ENCODE measurements around the gene INCA1. TPM values are rescaled to one million over a fixed set of nuclear protein-coding genes. Genes with fewer than 3 reads are reported as not detected.

The INCA1 gene
- total and polyA plus RNA-seq, 3 donors from 2014 or later, result 32.6 to 64.4 (median 53.0) TPM

DNA sequence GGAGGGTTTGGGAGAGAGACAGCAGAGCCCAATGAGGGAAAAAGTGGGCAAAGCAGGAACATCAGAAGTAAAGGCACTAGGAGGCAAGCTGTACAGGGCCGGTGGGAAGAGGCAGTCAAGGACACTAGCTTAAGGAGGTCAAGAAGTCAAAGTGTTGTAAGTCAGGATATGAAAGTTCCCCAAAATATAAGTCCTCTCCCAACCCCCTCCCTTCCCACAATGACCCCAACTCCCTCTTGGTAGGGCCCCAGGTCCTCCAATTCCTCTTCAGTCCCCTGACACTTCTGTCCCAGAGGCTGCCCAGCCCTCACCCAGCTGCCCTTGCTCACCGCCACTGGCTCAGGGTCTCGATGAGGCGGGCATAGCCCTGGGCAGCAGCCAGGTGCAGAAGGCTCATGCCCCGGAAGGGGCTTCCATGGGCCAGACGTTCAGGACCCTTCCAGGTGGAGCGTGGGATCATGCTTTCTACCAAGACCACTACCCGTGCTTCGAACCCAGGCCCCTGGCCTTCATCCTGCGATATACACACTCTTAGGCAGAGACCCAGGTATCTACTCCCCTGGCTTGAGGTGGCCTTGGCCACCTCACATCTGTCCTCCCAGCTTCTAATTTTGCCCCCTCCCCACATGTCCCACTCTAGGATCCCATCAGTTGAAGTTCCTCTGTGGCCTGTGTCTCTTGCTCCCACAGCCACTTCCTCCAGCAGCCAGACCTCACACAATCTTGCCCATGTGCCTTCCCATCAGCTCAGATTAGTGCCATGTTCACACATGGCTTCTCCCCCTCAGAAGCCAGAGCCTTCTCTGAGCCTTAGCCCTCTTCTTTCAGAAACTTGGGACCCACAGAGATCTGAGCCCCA lies 23.8 kb downstream of the INCA1 start:
- Histone ChIP-seq H3K36me3 (ENCODE audit: low read depth, missing control alignments) (no peaks in the 10 kb centered on the region), H3K9me3 (no peaks in the 10 kb centered on the region), H3K4me1 (peaks cover 4% of the 10 kb centered on the region), H3K27ac (no peak overlapping the region), H3K4me3 (no peak overlapping the region), H3K27me3 (no peaks in the 10 kb centered on the region)
- no peak for DNase-seq
- intact Hi-C loops (cut with DNase I; ENCODE audit: low total_unique reads), result no loop called here
- TF ChIP-seq, protein P1, sequence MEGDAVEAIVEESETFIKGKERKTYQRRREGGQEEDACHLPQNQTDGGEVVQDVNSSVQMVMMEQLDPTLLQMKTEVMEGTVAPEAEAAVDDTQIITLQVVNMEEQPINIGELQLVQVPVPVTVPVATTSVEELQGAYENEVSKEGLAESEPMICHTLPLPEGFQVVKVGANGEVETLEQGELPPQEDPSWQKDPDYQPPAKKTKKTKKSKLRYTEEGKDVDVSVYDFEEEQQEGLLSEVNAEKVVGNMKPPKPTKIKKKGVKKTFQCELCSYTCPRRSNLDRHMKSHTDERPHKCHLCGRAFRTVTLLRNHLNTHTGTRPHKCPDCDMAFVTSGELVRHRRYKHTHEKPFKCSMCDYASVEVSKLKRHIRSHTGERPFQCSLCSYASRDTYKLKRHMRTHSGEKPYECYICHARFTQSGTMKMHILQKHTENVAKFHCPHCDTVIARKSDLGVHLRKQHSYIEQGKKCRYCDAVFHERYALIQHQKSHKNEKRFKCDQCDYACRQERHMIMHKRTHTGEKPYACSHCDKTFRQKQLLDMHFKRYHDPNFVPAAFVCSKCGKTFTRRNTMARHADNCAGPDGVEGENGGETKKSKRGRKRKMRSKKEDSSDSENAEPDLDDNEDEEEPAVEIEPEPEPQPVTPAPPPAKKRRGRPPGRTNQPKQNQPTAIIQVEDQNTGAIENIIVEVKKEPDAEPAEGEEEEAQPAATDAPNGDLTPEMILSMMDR (IDR thresholded peaks at IDR 0.05), result no peak
- TF ChIP-seq POLR2A (IDR thresholded peaks at IDR 0.05), result no peak
- 88% methylated on average over 10 of the region's 10 CpGs for WGBS, 2 donors

DNA sequence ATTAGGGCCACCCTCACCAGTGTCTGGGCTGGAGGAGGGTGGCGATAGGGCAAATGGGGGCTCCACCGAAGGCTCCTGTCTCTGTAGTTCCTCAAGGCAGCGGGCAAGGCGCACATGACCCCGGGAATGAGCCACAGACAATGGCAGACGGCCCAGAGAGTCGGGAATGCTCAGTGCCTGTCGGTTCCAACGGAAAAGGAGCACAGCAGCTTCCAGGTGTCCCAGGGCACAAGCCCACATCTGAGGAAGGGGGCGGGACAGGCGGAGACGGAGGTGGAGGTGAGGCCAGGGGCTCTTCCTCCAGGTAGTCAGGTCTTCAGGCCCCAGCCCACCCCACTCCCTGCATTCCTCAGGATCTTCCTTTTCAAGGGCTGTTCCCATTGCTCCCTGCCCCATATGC lies 24.6 kb downstream of the INCA1 start:
- TF ChIP-seq POLR2A (IDR thresholded peaks at IDR 0.05), result no peak
- TF ChIP-seq, protein P1 (IDR thresholded peaks at IDR 0.05), result no peak
- intact Hi-C loops (cut with DNase I; ENCODE audit: low total_unique reads), result no loop called here
- H3K36me3 ChIP-seq (ENCODE audit: low read depth, missing control alignments), result no peaks in the 10 kb centered on the region
- H3K4me1 ChIP-seq, result peaks cover 10% of the 10 kb centered on the region
- DNase-seq, result no peak
- H3K4me3 ChIP-seq, result no peak overlapping the region
- no peaks in the 10 kb centered on the region for H3K27me3 ChIP-seq
- H3K9me3 ChIP-seq, result no peaks in the 10 kb centered on the region
- no peak overlapping the region for H3K27ac ChIP-seq
- WGBS, 2 donors, result 80% methylated on average over 12 of the region's 12 CpGs

DNA sequence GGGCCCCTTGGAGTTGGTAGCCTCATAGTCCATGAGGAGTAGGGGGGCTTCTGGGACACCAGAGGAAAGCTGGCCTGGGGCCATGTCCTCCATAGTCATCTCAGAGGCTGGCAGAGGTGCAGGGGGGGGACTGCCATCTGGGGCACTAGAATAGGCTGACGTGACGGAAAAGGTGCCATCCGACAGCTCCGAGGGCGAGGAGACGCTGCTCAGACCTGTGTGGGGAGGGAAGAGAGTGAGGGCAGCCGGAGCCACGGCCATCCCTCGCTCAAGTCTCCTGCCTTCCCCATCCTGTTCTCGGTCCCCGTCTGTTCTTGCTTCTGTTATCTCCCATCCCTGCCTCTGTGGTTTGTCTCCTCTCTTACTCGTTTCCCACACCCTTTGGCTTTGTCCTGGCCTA lies 25.0 kb downstream of the INCA1 start:
- H3K27me3 ChIP-seq, result no peaks in the 10 kb centered on the region
- no peak for TF ChIP-seq POLR2A (IDR thresholded peaks at IDR 0.05)
- TF ChIP-seq, protein P1 (IDR thresholded peaks at IDR 0.05), result no peak
- 90 to 92% methylated on average over 11 to 12 of the region's 12 CpGs for WGBS, 2 donors
- intact Hi-C loops (cut with DNase I; ENCODE audit: low total_unique reads), result no loop called here
- no peaks in the 10 kb centered on the region for H3K36me3 ChIP-seq (ENCODE audit: low read depth, missing control alignments)
- no peak for DNase-seq
- H3K4me3 ChIP-seq, result no peak overlapping the region
- peaks cover 10% of the 10 kb centered on the region for H3K4me1 ChIP-seq
- no peaks in the 10 kb centered on the region for H3K9me3 ChIP-seq
- no peak overlapping the region for H3K27ac ChIP-seq

DNA sequence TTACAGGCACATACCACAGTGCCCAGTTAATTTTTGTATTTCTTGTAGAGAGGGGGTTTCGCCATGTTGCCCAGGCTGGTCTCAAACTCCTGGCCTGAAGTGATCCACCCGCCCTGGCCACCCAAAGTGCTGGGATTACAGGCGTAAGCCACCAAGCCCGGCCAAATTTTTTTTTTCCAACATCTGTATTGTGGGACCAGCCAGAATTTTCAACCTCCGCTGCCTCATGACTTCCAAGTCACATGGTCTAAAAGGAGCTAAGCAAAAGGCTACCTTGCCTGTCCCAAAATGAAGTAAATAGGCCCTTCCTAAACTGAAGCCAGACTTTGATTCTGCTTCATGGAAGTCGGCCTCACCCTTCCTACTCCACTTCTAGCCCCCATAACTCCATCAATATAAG lies 25.5 kb downstream of the INCA1 start:
- Histone ChIP-seq H3K27me3 (no peaks in the 10 kb centered on the region), H3K27ac (no peak overlapping the region), H3K9me3 (no peaks in the 10 kb centered on the region), H3K4me3 (no peak overlapping the region), H3K36me3 (ENCODE audit: low read depth, missing control alignments) (no peaks in the 10 kb centered on the region), H3K4me1 (peaks cover 10% of the 10 kb centered on the region)
- intact Hi-C loops (cut with DNase I; ENCODE audit: low total_unique reads), result no loop called here
- no peak for TF ChIP-seq POLR2A (IDR thresholded peaks at IDR 0.05)
- TF ChIP-seq, protein P1 (IDR thresholded peaks at IDR 0.05), result no peak
- 75 to 87% methylated on average over 6 of the region's 6 CpGs for WGBS, 2 donors
- no peak for DNase-seq

DNA sequence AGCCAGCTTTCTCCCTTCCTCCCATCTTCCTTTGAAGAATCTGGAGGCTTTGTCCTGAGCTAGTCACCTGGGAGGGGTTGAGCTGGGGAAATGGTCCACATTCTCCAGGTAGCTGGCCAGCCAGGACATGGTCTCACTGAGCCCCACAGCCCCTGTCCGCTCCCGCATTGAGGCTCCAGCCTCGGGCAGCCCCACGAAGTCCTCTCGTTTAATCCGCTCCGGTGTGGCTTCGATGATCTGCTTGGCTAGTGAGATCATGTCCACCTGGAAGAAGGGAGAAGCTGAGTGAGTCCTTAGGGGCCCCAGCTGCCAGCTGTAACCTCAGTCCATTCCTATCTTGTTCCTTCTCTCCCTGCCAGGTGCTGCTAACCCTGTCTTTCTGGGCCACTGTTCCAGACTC lies 27.0 kb downstream of the INCA1 start:
- H3K36me3 ChIP-seq (ENCODE audit: low read depth, missing control alignments), result no peaks in the 10 kb centered on the region
- 98% methylated on average over 8 of the region's 8 CpGs for WGBS, 2 donors
- H3K27ac ChIP-seq, result no peak overlapping the region
- H3K27me3 ChIP-seq, result no peaks in the 10 kb centered on the region
- H3K4me1 ChIP-seq, result peaks cover 21% of the 10 kb centered on the region
- no peak overlapping the region for H3K4me3 ChIP-seq
- DNase-seq, result no peak
- intact Hi-C loops (cut with DNase I; ENCODE audit: low total_unique reads), result no loop called here
- no peaks in the 10 kb centered on the region for H3K9me3 ChIP-seq
- TF ChIP-seq POLR2A (IDR thresholded peaks at IDR 0.05), result no peak
- TF ChIP-seq, protein P1 (IDR thresholded peaks at IDR 0.05), result no peak

Data from testis (tissue), 3 donors.